Esophagus squamous epithelium (tissue), 4 donors: Measurements from ENCODE around the gene ASZ1.

Source experiments
- POLR2A ChIP-seq, 4 donors: fragments of 450-650 bp; IDR thresholded peaks; one replicate each; pipeline ENCODE4 v1.6.1; 2017; ENCODE audit warnings: antibody characterized with exemption in 4 of 4, mild to moderate bottlenecking in 4 of 4, moderate library complexity in 3 of 4
- TF ChIP-seq, protein P1 (sequence below), 6 experiments: fragments of 450-650 bp in 4 of 6; fragments of 200-600 bp in 2 of 6; sonication (generic) in 2 of 6; IDR thresholded peaks; one replicate each; pipeline ENCODE4 v1.5.1; 2016 to 2019; ENCODE audit warnings: antibody characterized with exemption in 6 of 6, mild to moderate bottlenecking in 4 of 6, moderate library complexity in 4 of 6

DNA sequence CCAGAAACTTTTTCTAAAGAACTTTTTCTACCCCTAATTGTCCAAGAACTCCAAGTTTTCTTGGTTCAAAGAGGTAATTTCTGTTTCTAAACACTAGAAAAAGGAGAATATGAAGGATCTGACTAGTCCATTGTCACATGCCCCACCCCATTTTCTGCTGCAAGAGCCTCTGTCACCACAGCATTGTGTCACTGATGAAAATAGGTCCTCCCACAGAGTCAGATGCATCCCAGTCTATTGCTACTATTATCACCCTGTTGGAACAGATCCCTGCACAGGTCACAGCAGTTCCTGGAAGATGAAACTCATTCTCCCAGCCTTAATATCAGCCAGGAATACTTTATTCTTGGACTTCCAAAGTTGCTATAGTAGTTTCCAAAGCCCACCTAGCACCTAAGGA lies 45.0 kb upstream of the ASZ1 start:
- TF ChIP-seq, protein P1, sequence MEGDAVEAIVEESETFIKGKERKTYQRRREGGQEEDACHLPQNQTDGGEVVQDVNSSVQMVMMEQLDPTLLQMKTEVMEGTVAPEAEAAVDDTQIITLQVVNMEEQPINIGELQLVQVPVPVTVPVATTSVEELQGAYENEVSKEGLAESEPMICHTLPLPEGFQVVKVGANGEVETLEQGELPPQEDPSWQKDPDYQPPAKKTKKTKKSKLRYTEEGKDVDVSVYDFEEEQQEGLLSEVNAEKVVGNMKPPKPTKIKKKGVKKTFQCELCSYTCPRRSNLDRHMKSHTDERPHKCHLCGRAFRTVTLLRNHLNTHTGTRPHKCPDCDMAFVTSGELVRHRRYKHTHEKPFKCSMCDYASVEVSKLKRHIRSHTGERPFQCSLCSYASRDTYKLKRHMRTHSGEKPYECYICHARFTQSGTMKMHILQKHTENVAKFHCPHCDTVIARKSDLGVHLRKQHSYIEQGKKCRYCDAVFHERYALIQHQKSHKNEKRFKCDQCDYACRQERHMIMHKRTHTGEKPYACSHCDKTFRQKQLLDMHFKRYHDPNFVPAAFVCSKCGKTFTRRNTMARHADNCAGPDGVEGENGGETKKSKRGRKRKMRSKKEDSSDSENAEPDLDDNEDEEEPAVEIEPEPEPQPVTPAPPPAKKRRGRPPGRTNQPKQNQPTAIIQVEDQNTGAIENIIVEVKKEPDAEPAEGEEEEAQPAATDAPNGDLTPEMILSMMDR (IDR thresholded peaks at IDR 0.05): no peak
- TF ChIP-seq POLR2A (IDR thresholded peaks at IDR 0.05): no peak
